Neural progenitor cell (in vitro differentiated cells): ENCODE measurements around the gene MITF.

Experiments used
- EZH2 ChIP-seq: fragments of 200-600 bp; sonication (generic); IDR thresholded peaks from 2 replicates; pipeline ENCODE4 v1.6.1; 2017; ENCODE audit warnings: antibody characterized with exemption, mild to moderate bottlenecking, moderate library complexity
- EZH2phosphoT487 ChIP-seq: fragments of 200-600 bp; sonication (generic); IDR thresholded peaks from 2 replicates; pipeline ENCODE4 v1.6.1; 2017; ENCODE audit warnings: antibody characterized with exemption
- TF ChIP-seq, protein P1 (sequence below): fragments of 200-600 bp; sonication (generic); IDR thresholded peaks from 2 replicates; pipeline ENCODE4 v1.5.1; 2017; ENCODE audit warnings: antibody characterized with exemption, mild to moderate bottlenecking

DNA sequence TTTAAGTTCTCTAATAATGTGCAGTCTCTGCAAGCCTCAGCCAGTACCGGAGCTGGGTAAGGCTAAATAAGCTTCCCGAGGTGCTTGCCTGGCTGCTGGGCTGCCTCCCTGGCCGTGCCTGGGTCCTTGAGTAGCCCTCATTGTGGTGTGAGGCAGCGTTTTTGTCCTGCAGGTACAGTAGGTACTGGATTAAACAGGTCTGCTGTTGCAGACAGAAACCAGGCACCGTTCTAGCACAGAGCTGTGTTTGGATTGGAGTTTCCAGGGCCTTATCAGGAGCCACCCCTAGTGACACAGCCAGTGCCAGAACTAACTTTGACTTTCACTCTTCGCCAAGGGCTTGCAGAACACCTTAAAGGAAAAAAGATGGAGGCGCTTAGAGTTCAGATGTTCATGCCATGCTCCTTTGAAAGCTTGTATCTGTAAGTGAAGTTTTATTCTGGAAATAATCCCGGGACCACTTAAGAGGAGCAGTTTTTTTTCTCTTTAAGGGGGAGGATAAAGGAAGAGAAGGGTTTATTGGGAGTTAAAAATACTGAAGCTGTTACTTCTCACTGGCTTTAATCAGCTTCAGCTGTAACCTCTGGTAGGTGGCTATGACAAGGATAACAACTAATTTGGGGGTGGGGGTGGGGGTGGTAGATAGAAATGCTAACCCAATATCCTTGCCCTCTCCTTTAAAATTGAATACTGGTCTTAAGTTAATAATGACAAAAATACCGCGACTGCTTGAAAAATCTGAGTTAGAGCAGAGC, 126.8 kb downstream of the MITF start:
- TF ChIP-seq, protein P1, sequence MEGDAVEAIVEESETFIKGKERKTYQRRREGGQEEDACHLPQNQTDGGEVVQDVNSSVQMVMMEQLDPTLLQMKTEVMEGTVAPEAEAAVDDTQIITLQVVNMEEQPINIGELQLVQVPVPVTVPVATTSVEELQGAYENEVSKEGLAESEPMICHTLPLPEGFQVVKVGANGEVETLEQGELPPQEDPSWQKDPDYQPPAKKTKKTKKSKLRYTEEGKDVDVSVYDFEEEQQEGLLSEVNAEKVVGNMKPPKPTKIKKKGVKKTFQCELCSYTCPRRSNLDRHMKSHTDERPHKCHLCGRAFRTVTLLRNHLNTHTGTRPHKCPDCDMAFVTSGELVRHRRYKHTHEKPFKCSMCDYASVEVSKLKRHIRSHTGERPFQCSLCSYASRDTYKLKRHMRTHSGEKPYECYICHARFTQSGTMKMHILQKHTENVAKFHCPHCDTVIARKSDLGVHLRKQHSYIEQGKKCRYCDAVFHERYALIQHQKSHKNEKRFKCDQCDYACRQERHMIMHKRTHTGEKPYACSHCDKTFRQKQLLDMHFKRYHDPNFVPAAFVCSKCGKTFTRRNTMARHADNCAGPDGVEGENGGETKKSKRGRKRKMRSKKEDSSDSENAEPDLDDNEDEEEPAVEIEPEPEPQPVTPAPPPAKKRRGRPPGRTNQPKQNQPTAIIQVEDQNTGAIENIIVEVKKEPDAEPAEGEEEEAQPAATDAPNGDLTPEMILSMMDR: no peak
- TF ChIP-seq EZH2 (no peak), EZH2phosphoT487 (no peak)
